ENCODE measurements around the gene CAPZB. TPM values are rescaled to one million over a fixed set of nuclear protein-coding genes. Genes with fewer than 3 reads are reported as not detected.

Gene CAPZB
- polyA plus RNA-seq, 3 donors = 290 to 504 (median 407) TPM

- Histone ChIP-seq H3K4me1 (ENCODE audit: control insufficient read depth in 1 of 2, insufficient read depth in 2 of 2, low read length in 2 of 2) (peaks cover 52 to 66% of the 10 kb centered on the region in 2 donors), H3K9ac (ENCODE audit: insufficient read depth, low read length, poor library complexity, severe bottlenecking) (no peak overlapping the region), H3K36me3 (replicated peaks in 1 of 2; ENCODE audit: control insufficient read depth in 1 of 2, insufficient read depth in 2 of 2, low read length in 2 of 2) (peaks cover 2 to 12% of the 10 kb centered on the region in 2 donors), H2AFZ (ENCODE audit: insufficient read depth, low read depth, low read length, poor library complexity, severe bottlenecking) (no peak overlapping the region), H3K27me3 (ENCODE audit: control insufficient read depth in 2 of 2, insufficient read depth in 2 of 2, low read length in 2 of 2) (no peaks in the 10 kb centered on the region), H3K9me3 (replicated peaks in 1 of 2; ENCODE audit: control insufficient read depth in 1 of 2, insufficient read depth in 1 of 2, low read length in 2 of 2) (no peaks in the 10 kb centered on the region), H3K79me2 (ENCODE audit: insufficient read depth, low read length) (peaks cover 95% of the 10 kb centered on the region), H3K27ac (ENCODE audit: low read depth in 1 of 2, low read length in 2 of 2) (peak overlapping the region in 1 of 2 donors; percentile 54), H3K4me2 (replicated peaks; ENCODE audit: extremely low read depth, low read length, poor library complexity, severe bottlenecking) (peak overlapping the region; percentile 24), H4K20me1 (ENCODE audit: insufficient read depth, low read length) (peaks cover 93% of the 10 kb centered on the region), H3K4me3 (replicated peaks in 1 of 3; ENCODE audit: low read depth in 2 of 3, low read length in 3 of 3) (no peak overlapping the region)
- Mint-ChIP-seq H3K4me3 (peak overlapping the region in 1 of 2 donors; percentile 42), H3K4me1 (peaks cover 69% of the 10 kb centered on the region), H3K27ac (peak overlapping the region in 6 of 7 donors; percentile 18 to 80 (median 68)), H3K36me3 (peaks cover 18 to 36% of the 10 kb centered on the region in 2 donors), H3K27me3 (ENCODE audit: low read depth in 3 of 3) (no peaks in the 10 kb centered on the region), H3K9me3 (no peaks in the 10 kb centered on the region)
- TF ChIP-seq, protein P1, sequence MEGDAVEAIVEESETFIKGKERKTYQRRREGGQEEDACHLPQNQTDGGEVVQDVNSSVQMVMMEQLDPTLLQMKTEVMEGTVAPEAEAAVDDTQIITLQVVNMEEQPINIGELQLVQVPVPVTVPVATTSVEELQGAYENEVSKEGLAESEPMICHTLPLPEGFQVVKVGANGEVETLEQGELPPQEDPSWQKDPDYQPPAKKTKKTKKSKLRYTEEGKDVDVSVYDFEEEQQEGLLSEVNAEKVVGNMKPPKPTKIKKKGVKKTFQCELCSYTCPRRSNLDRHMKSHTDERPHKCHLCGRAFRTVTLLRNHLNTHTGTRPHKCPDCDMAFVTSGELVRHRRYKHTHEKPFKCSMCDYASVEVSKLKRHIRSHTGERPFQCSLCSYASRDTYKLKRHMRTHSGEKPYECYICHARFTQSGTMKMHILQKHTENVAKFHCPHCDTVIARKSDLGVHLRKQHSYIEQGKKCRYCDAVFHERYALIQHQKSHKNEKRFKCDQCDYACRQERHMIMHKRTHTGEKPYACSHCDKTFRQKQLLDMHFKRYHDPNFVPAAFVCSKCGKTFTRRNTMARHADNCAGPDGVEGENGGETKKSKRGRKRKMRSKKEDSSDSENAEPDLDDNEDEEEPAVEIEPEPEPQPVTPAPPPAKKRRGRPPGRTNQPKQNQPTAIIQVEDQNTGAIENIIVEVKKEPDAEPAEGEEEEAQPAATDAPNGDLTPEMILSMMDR (IDR thresholded peaks at IDR 0.05) = no peak
- intact Hi-C loops (cut with micrococcal nuclease) = loop anchor here (5.0 kb wide), 1 partner anchor 132 kb away; a partner anchor contains a TSS
- no peak for DNase-seq
- WGBS (ENCODE audit: insufficient coverage) = 78% methylated on average over 1 of the region's 2 CpGs
These were observed 20.2 kb downstream of the CAPZB start for GRCh38 chr1:19465123-19465522.

DNA sequence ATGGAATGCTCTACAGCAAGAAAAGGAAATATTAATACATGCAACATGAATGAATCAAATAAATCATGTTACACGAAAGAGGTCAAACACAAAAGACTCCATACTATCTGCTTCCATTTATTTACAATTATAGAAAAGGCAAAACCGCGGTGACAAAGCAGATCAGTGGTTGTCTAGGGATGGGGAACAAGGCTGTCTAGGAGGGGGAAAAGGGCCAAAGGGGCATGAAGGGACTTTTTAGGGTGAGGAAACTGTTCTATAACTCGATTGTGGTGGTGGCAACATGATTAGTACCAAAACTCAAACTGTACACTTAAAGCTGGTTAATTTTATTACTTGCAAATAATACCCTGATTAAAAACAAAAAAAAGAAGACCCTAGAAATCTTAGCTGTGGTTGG is 20.6 kb downstream of the CAPZB start:
- Histone ChIP-seq H3K27ac (ENCODE audit: low read depth in 1 of 2, low read length in 2 of 2) (peak overlapping the region in 1 of 2 donors; percentile 54), H3K4me3 (replicated peaks in 1 of 3; ENCODE audit: low read depth in 2 of 3, low read length in 3 of 3) (no peak overlapping the region), H3K36me3 (replicated peaks in 1 of 2; ENCODE audit: control insufficient read depth in 1 of 2, insufficient read depth in 2 of 2, low read length in 2 of 2) (peaks cover 2 to 14% of the 10 kb centered on the region in 2 donors), H3K9me3 (replicated peaks in 1 of 2; ENCODE audit: control insufficient read depth in 1 of 2, insufficient read depth in 1 of 2, low read length in 2 of 2) (no peaks in the 10 kb centered on the region), H3K27me3 (ENCODE audit: control insufficient read depth in 2 of 2, insufficient read depth in 2 of 2, low read length in 2 of 2) (no peaks in the 10 kb centered on the region), H3K9ac (ENCODE audit: insufficient read depth, low read length, poor library complexity, severe bottlenecking) (no peak overlapping the region), H3K4me2 (replicated peaks; ENCODE audit: extremely low read depth, low read length, poor library complexity, severe bottlenecking) (peak overlapping the region; percentile 24), H2AFZ (ENCODE audit: insufficient read depth, low read depth, low read length, poor library complexity, severe bottlenecking) (no peak overlapping the region), H3K79me2 (ENCODE audit: insufficient read depth, low read length) (peaks cover 95% of the 10 kb centered on the region), H3K4me1 (ENCODE audit: control insufficient read depth in 1 of 2, insufficient read depth in 2 of 2, low read length in 2 of 2) (peaks cover 48 to 62% of the 10 kb centered on the region in 2 donors), H4K20me1 (ENCODE audit: insufficient read depth, low read length) (peaks cover 93% of the 10 kb centered on the region)
- TF ChIP-seq, protein P1 (IDR thresholded peaks at IDR 0.05) = no peak
- intact Hi-C loops (cut with micrococcal nuclease) = loop anchor here (5.0 kb wide), 1 partner anchor 133 kb away; a partner anchor contains a TSS
- no peaks in the 10 kb centered on the region for H3K27me3 Mint-ChIP-seq (ENCODE audit: low read depth in 3 of 3)
- DNase-seq = peak in 2 of 3 donors; percentile 29 to 46
- H3K4me3 Mint-ChIP-seq = peak overlapping the region in 1 of 2 donors; percentile 42
- no peaks in the 10 kb centered on the region for H3K9me3 Mint-ChIP-seq
- H3K27ac Mint-ChIP-seq = peak overlapping the region in 6 of 7 donors; percentile 18 to 80 (median 68)
- H3K4me1 Mint-ChIP-seq = peaks cover 68% of the 10 kb centered on the region
- WGBS (ENCODE audit: insufficient coverage) = no CpG with 5 or more reads among the region's 4 CpGs
- peaks cover 20 to 32% of the 10 kb centered on the region in 2 donors for H3K36me3 Mint-ChIP-seq

Measured in CD14-positive monocyte (primary cell).